ENCODE data around the gene OR1B1. TPM values are rescaled to one million over a fixed set of nuclear protein-coding genes. Genes with fewer than 3 reads are reported as not detected.
"Not testable (repeated sequence)": the region's sequence is repeated elsewhere in the genome, so short reads cannot be mapped to it uniquely, and the experiment has no call there.

The OR1B1 gene
- total RNA-seq, result not detected in 2 replicates

DNA sequence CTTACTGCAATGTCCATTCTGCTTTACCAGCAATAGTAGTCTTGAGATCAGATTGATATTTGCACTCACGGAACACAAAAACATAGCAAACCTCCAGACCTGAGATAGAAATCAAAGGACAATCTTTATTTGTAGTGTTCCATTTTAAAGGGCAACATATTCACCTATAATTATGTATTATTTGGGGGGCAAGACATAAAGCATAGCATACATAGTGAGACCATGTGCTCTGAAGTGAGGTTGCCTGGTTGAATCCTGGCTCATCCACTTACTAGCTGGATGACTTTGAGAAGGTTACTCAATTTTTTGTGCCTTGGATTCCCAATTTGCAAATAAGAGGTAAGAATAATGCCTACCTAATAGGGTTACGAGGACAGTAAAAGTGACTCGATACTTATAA, at the start of gene OR1B1:
Gene OR1B1, minus strand, starts transcription at position 101 of the 400 bp plus-strand sequence.
- Mint-ChIP-seq H3K27ac (no peak within 1 kb of the TSS), H3K4me1 (ENCODE audit: low read depth) (no peaks in the 10 kb centered on the region), H3K36me3 (ENCODE audit: low read depth) (no peaks in the 10 kb centered on the region), H3K4me3 (no peak within 1 kb of the TSS), H3K27me3 (ENCODE audit: insufficient read depth) (no peaks in the 10 kb centered on the region), H3K9me3 (no peaks in the 10 kb centered on the region)
- intact Hi-C loops (cut with micrococcal nuclease), result no loop called here
- DNase-seq (ENCODE audit: low spot score), result no peak

DNA sequence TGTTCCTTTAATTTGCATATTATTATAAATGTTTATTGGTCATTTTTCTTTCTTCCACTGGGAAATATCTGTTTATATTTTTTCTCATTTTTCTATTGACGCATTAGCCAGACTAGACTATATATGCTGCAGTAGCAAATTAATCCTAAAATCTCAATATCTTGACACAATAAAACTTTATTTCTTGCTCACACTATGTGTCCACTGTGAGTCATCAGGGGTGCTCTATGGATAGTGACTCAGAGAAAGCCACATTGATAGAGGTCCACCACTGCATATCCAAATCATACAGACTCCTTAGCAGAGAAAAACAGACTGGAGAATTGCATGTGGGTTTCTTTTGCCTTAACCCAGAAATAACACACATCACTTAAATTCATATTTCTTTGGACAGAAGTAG, 38.3 kb upstream of the OR1B1 start:
- no peak for DNase-seq (ENCODE audit: low spot score)
- Mint-ChIP-seq H3K27me3 (ENCODE audit: insufficient read depth) (no peaks in the 10 kb centered on the region), H3K9me3 (peaks cover 4% of the 10 kb centered on the region), H3K27ac (no peak overlapping the region), H3K4me3 (no peak overlapping the region), H3K36me3 (ENCODE audit: low read depth) (no peaks in the 10 kb centered on the region), H3K4me1 (ENCODE audit: low read depth) (no peaks in the 10 kb centered on the region)
- intact Hi-C loops (cut with micrococcal nuclease), result no loop called here

DNA sequence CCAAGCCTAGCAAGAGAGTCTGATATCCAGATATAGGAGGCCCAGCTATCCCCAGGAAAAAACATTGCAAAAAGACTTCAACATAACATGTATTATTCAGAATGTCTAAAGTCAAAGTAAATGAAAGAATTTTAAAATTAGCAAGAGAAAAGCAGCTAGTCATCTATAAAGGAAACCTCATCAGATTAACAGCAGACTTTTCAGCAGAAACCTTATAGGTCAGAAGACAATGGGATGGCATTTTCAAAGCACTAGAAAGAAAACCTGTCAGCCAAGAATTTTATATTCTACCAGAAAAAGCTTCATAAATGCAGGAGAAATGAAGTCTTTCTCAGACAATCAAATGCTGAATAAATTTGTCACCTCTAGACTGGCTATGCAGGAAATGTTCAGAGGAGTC, 27.4 kb upstream of the OR1B1 start:
- no peaks in the 10 kb centered on the region for H3K27me3 Mint-ChIP-seq (ENCODE audit: insufficient read depth)
- no peak overlapping the region for H3K27ac Mint-ChIP-seq
- DNase-seq (ENCODE audit: low spot score), result no peak
- no peak overlapping the region for H3K4me3 Mint-ChIP-seq
- no peaks in the 10 kb centered on the region for H3K4me1 Mint-ChIP-seq (ENCODE audit: low read depth)
- intact Hi-C loops (cut with micrococcal nuclease), result no loop called here
- peaks cover 21% of the 10 kb centered on the region for H3K9me3 Mint-ChIP-seq
- H3K36me3 Mint-ChIP-seq (ENCODE audit: low read depth), result no peaks in the 10 kb centered on the region

DNA sequence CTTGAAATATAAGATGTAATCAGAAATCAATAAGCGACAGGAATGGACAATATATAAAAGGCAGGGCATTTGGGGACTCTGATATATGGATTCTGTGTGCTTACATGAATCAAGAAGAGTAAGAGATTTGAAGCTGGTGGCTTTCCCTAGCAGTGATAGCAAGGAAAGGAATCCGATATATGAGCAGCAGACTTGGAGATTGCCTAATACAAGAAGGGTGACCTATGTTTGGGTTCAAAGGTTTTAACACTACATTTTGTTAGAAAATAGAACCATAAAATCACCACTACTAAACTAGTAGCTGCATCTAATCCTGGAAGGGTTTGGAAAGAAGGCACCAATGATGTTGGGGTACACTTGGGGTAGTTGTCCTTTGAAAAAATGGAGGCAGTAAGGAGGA, 15.1 kb upstream of the OR1B1 start:
- Mint-ChIP-seq H3K4me3 (no peak overlapping the region), H3K4me1 (ENCODE audit: low read depth) (no peaks in the 10 kb centered on the region), H3K36me3 (ENCODE audit: low read depth) (no peaks in the 10 kb centered on the region), H3K27me3 (ENCODE audit: insufficient read depth) (no peaks in the 10 kb centered on the region), H3K9me3 (peaks cover 15% of the 10 kb centered on the region), H3K27ac (no peak overlapping the region)
- no peak for DNase-seq (ENCODE audit: low spot score)
- intact Hi-C loops (cut with micrococcal nuclease), result no loop called here

DNA sequence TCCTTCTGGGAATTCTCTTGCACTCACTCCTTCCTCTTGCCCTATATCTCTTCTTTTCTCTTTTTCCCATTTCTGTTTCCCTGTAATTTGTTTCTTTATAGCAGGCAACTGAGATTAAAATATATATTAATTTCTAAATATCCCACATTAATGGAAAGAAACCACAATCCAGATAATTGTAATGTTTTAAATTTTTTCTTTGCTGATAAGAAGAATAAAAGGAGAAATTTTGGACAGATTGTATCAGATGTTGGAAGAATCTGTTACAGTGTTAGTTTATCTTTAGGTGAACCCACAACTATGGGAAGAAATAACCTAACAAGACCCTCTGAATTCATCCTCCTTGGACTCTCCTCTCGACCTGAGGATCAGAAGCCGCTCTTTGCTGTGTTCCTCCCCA, 4.0 kb upstream of the OR1B1 start, which contains the start of gene OR1L1:
Gene OR1L1, plus strand, starts transcription at position 301 of the 400 bp plus-strand sequence. Its CDS starts 0 bp downstream, at position 301.
- Mint-ChIP-seq H3K4me3 (no peak within 1 kb of the TSS), H3K36me3 (ENCODE audit: low read depth) (no peaks in the 10 kb centered on the region), H3K4me1 (ENCODE audit: low read depth) (no peaks in the 10 kb centered on the region), H3K27ac (no peak within 1 kb of the TSS), H3K9me3 (no peaks in the 10 kb centered on the region), H3K27me3 (ENCODE audit: insufficient read depth) (no peaks in the 10 kb centered on the region)
- no peak for DNase-seq (ENCODE audit: low spot score)
- intact Hi-C loops (cut with micrococcal nuclease), result no loop called here

DNA sequence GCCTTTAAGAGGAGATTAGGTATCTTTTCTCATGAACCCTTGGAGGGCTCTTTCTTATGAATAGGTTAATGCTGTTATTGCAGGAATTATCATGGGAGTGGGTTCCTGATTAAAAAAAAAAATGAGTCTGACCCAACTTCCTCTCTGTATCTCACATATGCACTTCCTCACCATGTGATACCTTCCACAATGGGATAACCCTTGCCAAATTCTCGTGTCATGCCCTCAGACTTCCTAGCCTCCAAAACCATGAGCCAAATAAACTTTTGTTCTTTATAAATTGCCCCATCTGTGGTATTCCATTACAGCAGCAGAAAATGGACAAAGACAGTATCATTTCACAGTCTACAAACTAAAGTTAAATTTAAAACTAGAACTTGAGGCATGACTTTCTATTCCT, 1.0 kb downstream of the OR1B1 start:
- Mint-ChIP-seq H3K27me3 (ENCODE audit: insufficient read depth) (no peaks in the 10 kb centered on the region), H3K4me1 (ENCODE audit: low read depth) (no peaks in the 10 kb centered on the region), H3K4me3 (no peak overlapping the region), H3K9me3 (no peaks in the 10 kb centered on the region), H3K27ac (no peak overlapping the region), H3K36me3 (ENCODE audit: low read depth) (no peaks in the 10 kb centered on the region)
- intact Hi-C loops (cut with micrococcal nuclease), result no loop called here
- DNase-seq (ENCODE audit: low spot score), result no peak

DNA sequence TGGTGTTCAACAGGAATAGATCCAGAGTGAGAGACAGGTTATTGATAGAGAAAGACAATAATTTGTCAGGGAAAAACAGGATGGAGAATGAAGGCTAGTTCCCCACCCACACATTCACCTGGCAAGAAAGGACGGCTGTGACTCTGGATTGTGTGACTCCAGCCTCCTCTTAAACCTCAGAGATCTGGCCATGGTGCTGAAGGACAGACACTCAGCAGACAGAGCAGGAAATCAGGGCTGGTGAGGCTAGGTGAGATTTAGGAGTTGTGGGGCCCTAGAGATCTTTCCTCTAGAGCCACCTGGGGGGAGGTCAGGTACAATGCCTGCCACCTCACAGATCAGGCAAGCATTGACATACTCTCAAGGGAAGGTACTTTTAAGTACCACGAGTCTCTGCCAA, 15.2 kb downstream of the OR1B1 start:
- no peaks in the 10 kb centered on the region for H3K36me3 Mint-ChIP-seq (ENCODE audit: low read depth)
- no peak for DNase-seq (ENCODE audit: low spot score)
- H3K4me3 Mint-ChIP-seq, result no peak overlapping the region
- H3K27ac Mint-ChIP-seq, result no peak overlapping the region
- no peaks in the 10 kb centered on the region for H3K9me3 Mint-ChIP-seq
- intact Hi-C loops (cut with micrococcal nuclease), result no loop called here
- H3K4me1 Mint-ChIP-seq (ENCODE audit: low read depth), result no peaks in the 10 kb centered on the region
- H3K27me3 Mint-ChIP-seq (ENCODE audit: insufficient read depth), result peaks cover 3% of the 10 kb centered on the region

DNA sequence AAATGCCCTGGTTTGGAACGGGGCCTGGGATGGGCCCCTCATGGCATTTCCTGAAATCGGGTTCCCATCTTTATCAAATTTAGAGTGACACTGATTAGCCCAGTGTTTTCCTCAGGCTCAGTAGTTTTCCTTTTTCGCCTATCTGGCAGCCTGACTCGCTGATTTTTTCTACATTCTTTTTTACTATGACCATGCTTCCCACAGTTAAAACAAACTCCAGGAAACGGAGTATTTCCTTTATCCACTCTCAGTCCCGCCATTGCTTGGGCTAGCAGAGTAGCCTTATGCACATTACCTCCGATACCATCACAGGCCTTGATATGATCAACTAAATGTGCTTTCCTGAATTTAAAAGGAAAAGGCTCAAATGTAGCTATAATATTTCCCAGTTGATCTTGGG, 37.4 kb downstream of the OR1B1 start:
- Mint-ChIP-seq H3K4me3 (no peak overlapping the region), H3K9me3 (no peaks in the 10 kb centered on the region), H3K27me3 (ENCODE audit: insufficient read depth) (no peaks in the 10 kb centered on the region), H3K27ac (no peak overlapping the region), H3K36me3 (ENCODE audit: low read depth) (no peaks in the 10 kb centered on the region), H3K4me1 (ENCODE audit: low read depth) (no peaks in the 10 kb centered on the region)
- intact Hi-C loops (cut with micrococcal nuclease), result no loop called here
- no peak for DNase-seq (ENCODE audit: low spot score)

DNA sequence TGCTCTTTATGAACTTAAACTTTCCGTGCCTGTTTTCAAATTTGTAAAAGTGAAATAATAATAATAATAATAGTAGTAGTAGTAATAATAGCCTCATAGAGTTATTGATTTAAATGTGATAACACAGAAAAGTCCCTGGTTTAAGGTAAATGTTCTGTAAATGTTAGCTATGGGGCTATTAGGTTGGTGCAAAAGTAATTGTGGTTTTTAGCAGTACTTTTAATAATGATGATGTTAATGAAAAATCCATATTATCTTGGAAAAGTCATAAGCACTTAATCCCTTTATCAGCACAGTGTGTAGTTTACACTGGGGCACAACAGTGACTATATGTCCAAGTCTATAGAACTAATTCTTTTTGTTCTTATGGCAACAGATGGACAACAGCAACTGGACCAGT, 43.1 kb downstream of the OR1B1 start, which contains the start of gene OR1Q1:
Gene OR1Q1, plus strand, starts transcription at position 377 of the 400 bp plus-strand sequence. Its CDS starts 0 bp downstream, at position 377.
- DNase-seq (ENCODE audit: low spot score), result no peak
- no peaks in the 10 kb centered on the region for H3K36me3 Mint-ChIP-seq (ENCODE audit: low read depth)
- intact Hi-C loops (cut with micrococcal nuclease), result no loop called here
- H3K4me3 Mint-ChIP-seq, result no peak within 1 kb of the TSS
- H3K4me1 Mint-ChIP-seq (ENCODE audit: low read depth), result no peaks in the 10 kb centered on the region
- no peak within 1 kb of the TSS for H3K27ac Mint-ChIP-seq
- H3K27me3 Mint-ChIP-seq (ENCODE audit: insufficient read depth), result peaks cover 1% of the 10 kb centered on the region
- H3K9me3 Mint-ChIP-seq, result no peaks in the 10 kb centered on the region

DNA sequence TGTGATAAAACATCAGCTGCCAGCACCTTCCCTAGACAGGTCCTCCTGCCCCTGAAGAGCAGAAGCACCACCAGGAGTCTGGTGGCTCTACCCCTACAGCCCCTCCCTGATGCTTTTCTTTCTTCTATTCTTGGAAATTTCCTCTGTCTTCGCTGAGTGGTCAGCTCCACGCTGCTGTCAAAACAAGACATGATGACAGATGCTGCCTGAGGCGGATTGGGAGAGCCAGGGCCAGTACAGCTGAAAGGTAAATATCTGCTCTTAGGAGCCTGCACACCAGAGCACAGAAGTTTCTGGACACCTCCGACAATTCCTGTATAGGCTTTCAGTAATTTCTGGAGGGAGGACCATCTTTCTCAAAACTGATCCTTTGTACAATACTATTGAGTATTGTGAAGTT, 47.6 kb downstream of the OR1B1 start:
- Mint-ChIP-seq H3K27me3 (ENCODE audit: insufficient read depth) (peaks cover 1% of the 10 kb centered on the region), H3K9me3 (no peaks in the 10 kb centered on the region), H3K27ac (no peak overlapping the region), H3K4me3 (no peak overlapping the region), H3K36me3 (ENCODE audit: low read depth) (no peaks in the 10 kb centered on the region), H3K4me1 (ENCODE audit: low read depth) (no peaks in the 10 kb centered on the region)
- no peak for DNase-seq (ENCODE audit: low spot score)
- intact Hi-C loops (cut with micrococcal nuclease), result no loop called here

DNA sequence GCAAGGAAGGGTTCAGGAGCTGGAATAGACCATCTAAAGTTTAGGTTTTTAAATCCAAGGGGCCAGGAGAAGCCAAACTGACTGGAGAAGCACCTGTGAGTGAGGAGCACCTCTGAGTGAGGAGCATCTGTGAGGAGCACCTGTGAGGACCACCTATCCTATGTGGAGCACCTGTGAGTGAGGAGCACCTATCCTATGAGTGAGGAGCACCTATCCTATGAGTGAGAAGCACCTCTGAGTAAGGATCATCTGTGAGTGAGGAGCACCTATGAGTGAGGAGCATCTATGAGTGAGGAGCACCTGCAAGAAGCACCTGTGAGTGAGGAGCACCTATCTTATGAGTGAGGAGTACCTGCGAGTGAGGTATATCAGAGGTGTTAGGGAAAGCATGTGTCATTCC, 50.8 kb downstream of the OR1B1 start:
- peaks cover 1% of the 10 kb centered on the region for H3K27me3 Mint-ChIP-seq (ENCODE audit: insufficient read depth)

DNA sequence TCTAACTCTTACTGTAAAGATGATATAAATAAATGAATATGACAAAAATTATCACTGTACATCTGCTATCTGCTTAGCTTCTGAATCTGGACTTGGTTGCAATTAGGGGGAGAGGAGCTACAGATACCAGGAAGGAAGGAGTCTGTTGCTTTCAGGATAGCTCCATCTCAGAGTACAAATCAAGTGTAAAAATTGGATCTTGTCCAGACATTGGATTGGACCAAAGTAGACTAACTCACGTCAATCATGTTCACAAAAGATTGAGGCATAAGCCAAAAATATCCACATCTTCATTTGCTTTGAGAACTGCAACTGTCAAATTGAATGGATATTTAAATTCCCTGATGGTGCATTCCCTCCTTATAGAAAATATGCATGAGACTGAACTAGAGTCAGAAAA, 51.7 kb downstream of the OR1B1 start:
- Mint-ChIP-seq H3K4me1 (ENCODE audit: low read depth) (no peaks in the 10 kb centered on the region), H3K4me3 (no peak overlapping the region), H3K36me3 (ENCODE audit: low read depth) (no peaks in the 10 kb centered on the region), H3K27ac (no peak overlapping the region), H3K27me3 (ENCODE audit: insufficient read depth) (no peaks in the 10 kb centered on the region), H3K9me3 (peaks cover 6% of the 10 kb centered on the region)
- intact Hi-C loops (cut with micrococcal nuclease), result no loop called here
- no peak for DNase-seq (ENCODE audit: low spot score)

More for the DNA sequence above, 50.8 kb downstream of the OR1B1 start:
- no peak overlapping the region for H3K27ac Mint-ChIP-seq
- no peaks in the 10 kb centered on the region for H3K4me1 Mint-ChIP-seq (ENCODE audit: low read depth)
- DNase-seq (ENCODE audit: low spot score), result no peak
- no peak overlapping the region for H3K4me3 Mint-ChIP-seq
- intact Hi-C loops (cut with micrococcal nuclease), result no loop called here
- H3K36me3 Mint-ChIP-seq (ENCODE audit: low read depth), result no peaks in the 10 kb centered on the region
- no peaks in the 10 kb centered on the region for H3K9me3 Mint-ChIP-seq

DNA sequence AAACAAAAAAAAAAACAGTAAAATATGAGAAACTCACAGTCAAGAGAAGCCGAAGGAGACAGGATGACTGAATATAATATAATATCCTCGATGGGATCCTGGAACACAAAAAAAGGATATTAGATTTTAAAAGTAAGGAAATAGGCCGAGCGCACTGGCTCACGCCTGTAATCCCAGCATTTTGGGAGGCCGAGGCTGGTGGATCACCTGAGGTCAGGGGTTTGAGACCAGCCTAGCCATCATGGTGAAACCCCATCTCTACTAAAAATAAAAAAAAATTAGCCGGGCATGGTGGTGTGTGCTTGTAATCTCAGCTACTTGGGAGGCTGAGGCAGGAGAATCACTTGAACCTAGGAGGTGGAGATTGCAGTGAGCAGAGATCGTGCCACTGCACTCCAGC, 74.1 kb downstream of the OR1B1 start, which contains the start of gene OR1L8:
Gene OR1L8, minus strand, starts transcription at position 101 of the 400 bp plus-strand sequence. CDS start 14,907 bp downstream, outside the sequence.
- peaks cover 11% of the 10 kb centered on the region for H3K27me3 Mint-ChIP-seq (ENCODE audit: insufficient read depth)
- H3K27ac Mint-ChIP-seq; H3K9me3 Mint-ChIP-seq; H3K4me1 Mint-ChIP-seq (ENCODE audit: low read depth); H3K36me3 Mint-ChIP-seq (ENCODE audit: low read depth); DNase-seq (ENCODE audit: low spot score); H3K4me3 Mint-ChIP-seq; intact Hi-C loops (cut with micrococcal nuclease): not testable (repeated sequence)

DNA sequence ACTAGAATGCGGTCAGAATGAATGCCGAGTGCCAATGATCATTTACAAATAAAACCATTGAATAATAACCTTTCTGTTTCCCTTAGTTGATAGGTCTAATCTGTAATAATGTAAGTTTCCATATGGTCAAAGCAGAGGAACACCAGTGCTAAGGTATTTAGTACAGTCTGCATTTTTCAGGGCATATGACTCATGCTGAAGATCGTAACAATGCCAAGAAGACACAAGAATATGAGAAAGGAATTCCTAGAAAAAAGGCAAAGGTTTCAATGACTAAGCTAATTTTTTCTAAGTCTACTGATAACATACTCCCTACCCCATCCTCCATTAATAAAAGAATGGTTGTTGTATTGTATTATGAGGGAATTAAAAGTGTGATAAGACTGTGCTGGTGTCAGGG, 77.1 kb downstream of the OR1B1 start:
- H3K4me1 Mint-ChIP-seq (ENCODE audit: low read depth), result no peaks in the 10 kb centered on the region
- no peaks in the 10 kb centered on the region for H3K9me3 Mint-ChIP-seq
- DNase-seq (ENCODE audit: low spot score), result no peak
- H3K36me3 Mint-ChIP-seq (ENCODE audit: low read depth), result no peaks in the 10 kb centered on the region
- no peak overlapping the region for H3K4me3 Mint-ChIP-seq
- H3K27me3 Mint-ChIP-seq (ENCODE audit: insufficient read depth), result peaks cover 6% of the 10 kb centered on the region
- no peak overlapping the region for H3K27ac Mint-ChIP-seq
- intact Hi-C loops (cut with micrococcal nuclease), result no loop called here
